Stimulated activated naive B cell treated with anti-CD40 and anti-IgM and Interleukin-4, amounts not matched to agents 10 μg/mL and 1 μg/mL and 100 μg/mL, for 72 hours (primary cell): Measurements from ENCODE around the gene SLC38A9.

Experiments used
- ATAC-seq, 2 donors: fragments of 150-1000 bp; cut with Tn5 transposase; replicated peaks; 2 replicates each; pipeline ENCODE4 v1.10.0; 2021; ENCODE audit warnings: moderate library complexity in 1 of 2
- DNase-seq: peaks from one replicate; pipeline ENCODE4 v3.0.0; 2021
- H3K27ac Mint-ChIP-seq: one replicate; pipeline ENCODE4 v1.8.0; 2022; ENCODE audit warnings: mild to moderate bottlenecking, mixed read lengths
- H3K27me3 Mint-ChIP-seq, 2 donors: one replicate each; pipeline ENCODE4 v1.8.0; 2022; ENCODE audit warnings: mixed read lengths in 2 of 2
- H3K36me3 Mint-ChIP-seq, 2 donors: one replicate each; pipeline ENCODE4 v1.8.0; 2022; ENCODE audit warnings: mixed read lengths in 2 of 2, mild to moderate bottlenecking in 1 of 2
- H3K4me1 Mint-ChIP-seq, 2 donors: one replicate each; pipeline ENCODE4 v1.8.0; 2022; ENCODE audit warnings: mixed read lengths in 2 of 2, mild to moderate bottlenecking in 1 of 2
- H3K4me3 Mint-ChIP-seq, 2 donors: one replicate each; pipeline ENCODE4 v1.8.0; 2022; ENCODE audit warnings: mild to moderate bottlenecking in 2 of 2, mixed read lengths in 2 of 2, moderate library complexity in 1 of 2
- H3K9me3 Mint-ChIP-seq, 2 donors: one replicate each; pipeline ENCODE4 v1.8.0; 2022; ENCODE audit warnings: mixed read lengths in 2 of 2, mild to moderate bottlenecking in 1 of 2

Gene SLC38A9

GRCh38 chr5:55667938-55668337 is 44.2 kb downstream of the SLC38A9 start:
- ATAC-seq, result no peak

GRCh38 chr5:55665065-55665464 is 47.1 kb downstream of the SLC38A9 start:
- peaks cover 9 to 30% of the 10 kb centered on the region in 2 donors for H3K36me3 Mint-ChIP-seq
- DNase-seq (no peak), ATAC-seq (no peak)
- H3K27ac Mint-ChIP-seq, result no peak overlapping the region
- no peak overlapping the region for H3K4me3 Mint-ChIP-seq
- H3K4me1 Mint-ChIP-seq, result peaks cover 0 to 7% of the 10 kb centered on the region in 2 donors
- H3K9me3 Mint-ChIP-seq, result no peaks in the 10 kb centered on the region
- no peaks in the 10 kb centered on the region for H3K27me3 Mint-ChIP-seq

More at GRCh38 chr5:55667938-55668337, 44.2 kb downstream of the SLC38A9 start:
- DNase-seq, result no peak
- Mint-ChIP-seq H3K27ac (no peak overlapping the region), H3K27me3 (no peaks in the 10 kb centered on the region), H3K36me3 (peaks cover 1 to 19% of the 10 kb centered on the region in 2 donors), H3K4me1 (peaks cover 0 to 7% of the 10 kb centered on the region in 2 donors), H3K4me3 (no peak overlapping the region), H3K9me3 (no peaks in the 10 kb centered on the region)

GRCh38 chr5:55657443-55657842 is 54.7 kb downstream of the SLC38A9 start:
- H3K4me3 Mint-ChIP-seq, result no peak overlapping the region
- no peak for ATAC-seq
- H3K9me3 Mint-ChIP-seq, result no peaks in the 10 kb centered on the region
- no peak for DNase-seq
- H3K27ac Mint-ChIP-seq, result no peak overlapping the region
- H3K27me3 Mint-ChIP-seq, result no peaks in the 10 kb centered on the region
- peaks cover 12 to 32% of the 10 kb centered on the region in 2 donors for H3K36me3 Mint-ChIP-seq
- H3K4me1 Mint-ChIP-seq, result no peaks in the 10 kb centered on the region

GRCh38 chr5:55650386-55650785 is 61.7 kb downstream of the SLC38A9 start:
- no peak overlapping the region for H3K27ac Mint-ChIP-seq
- no peaks in the 10 kb centered on the region for H3K9me3 Mint-ChIP-seq
- H3K27me3 Mint-ChIP-seq, result no peaks in the 10 kb centered on the region
- DNase-seq (no peak), ATAC-seq (no peak)
- H3K36me3 Mint-ChIP-seq, result peaks cover 22 to 31% of the 10 kb centered on the region in 2 donors
- H3K4me3 Mint-ChIP-seq, result no peak overlapping the region
- H3K4me1 Mint-ChIP-seq, result no peaks in the 10 kb centered on the region

GRCh38 chr5:55649963-55650362 is 62.2 kb downstream of the SLC38A9 start:
- Mint-ChIP-seq H3K27ac (no peak overlapping the region), H3K27me3 (no peaks in the 10 kb centered on the region), H3K36me3 (peaks cover 22 to 35% of the 10 kb centered on the region in 2 donors), H3K9me3 (no peaks in the 10 kb centered on the region), H3K4me1 (no peaks in the 10 kb centered on the region), H3K4me3 (no peak overlapping the region)
- no peak for ATAC-seq
- no peak for DNase-seq

GRCh38 chr5:55645304-55645703 is 66.8 kb downstream of the SLC38A9 start:
- peaks cover 20 to 35% of the 10 kb centered on the region in 2 donors for H3K36me3 Mint-ChIP-seq
- no peak overlapping the region for H3K4me3 Mint-ChIP-seq
- no peaks in the 10 kb centered on the region for H3K27me3 Mint-ChIP-seq
- H3K27ac Mint-ChIP-seq, result no peak overlapping the region
- no peaks in the 10 kb centered on the region for H3K9me3 Mint-ChIP-seq
- DNase-seq (no peak), ATAC-seq (no peak)
- H3K4me1 Mint-ChIP-seq, result no peaks in the 10 kb centered on the region

GRCh38 chr5:55638455-55638854 is 73.7 kb downstream of the SLC38A9 start:
- Mint-ChIP-seq H3K36me3 (peaks cover 13 to 28% of the 10 kb centered on the region in 2 donors), H3K4me3 (no peak overlapping the region), H3K27ac (no peak overlapping the region), H3K4me1 (no peaks in the 10 kb centered on the region), H3K9me3 (no peaks in the 10 kb centered on the region), H3K27me3 (no peaks in the 10 kb centered on the region)
- ATAC-seq (no peak), DNase-seq (no peak)

- Mint-ChIP-seq H3K4me3 (no peak overlapping the region), H3K9me3 (no peaks in the 10 kb centered on the region), H3K36me3 (peaks cover 13 to 28% of the 10 kb centered on the region in 2 donors), H3K4me1 (no peaks in the 10 kb centered on the region), H3K27me3 (no peaks in the 10 kb centered on the region), H3K27ac (no peak overlapping the region)
- no peak for DNase-seq
- ATAC-seq, result no peak
Observed at GRCh38 chr5:55638051-55638450, 74.1 kb downstream of the SLC38A9 start.

GRCh38 chr5:55636683-55637082 is 75.4 kb downstream of the SLC38A9 start:
- no peak for DNase-seq
- Mint-ChIP-seq H3K27ac (no peak overlapping the region), H3K4me1 (no peaks in the 10 kb centered on the region), H3K9me3 (no peaks in the 10 kb centered on the region), H3K36me3 (peaks cover 19 to 26% of the 10 kb centered on the region in 2 donors), H3K27me3 (no peaks in the 10 kb centered on the region), H3K4me3 (no peak overlapping the region)
- ATAC-seq, result no peak

- Mint-ChIP-seq H3K36me3 (peaks cover 16 to 22% of the 10 kb centered on the region in 2 donors), H3K4me1 (no peaks in the 10 kb centered on the region), H3K27ac (no peak overlapping the region), H3K9me3 (no peaks in the 10 kb centered on the region), H3K27me3 (no peaks in the 10 kb centered on the region), H3K4me3 (no peak overlapping the region)
- no peak for ATAC-seq
- DNase-seq, result no peak
Observed at GRCh38 chr5:55636177-55636576, 75.9 kb downstream of the SLC38A9 start.

- Mint-ChIP-seq H3K27me3 (no peaks in the 10 kb centered on the region), H3K27ac (no peak overlapping the region), H3K4me1 (no peaks in the 10 kb centered on the region), H3K9me3 (no peaks in the 10 kb centered on the region), H3K4me3 (no peak overlapping the region), H3K36me3 (peaks cover 17 to 22% of the 10 kb centered on the region in 2 donors)
- ATAC-seq (no peak), DNase-seq (no peak)
Observed at GRCh38 chr5:55634866-55635265, 77.3 kb downstream of the SLC38A9 start.

GRCh38 chr5:55634209-55634805 is 77.8 kb downstream of the SLC38A9 start:
- ATAC-seq, result no peak
- H3K27me3 Mint-ChIP-seq, result no peaks in the 10 kb centered on the region

GRCh38 chr5:55633574-55634208 is 78.4 kb downstream of the SLC38A9 start:
- H3K4me1 Mint-ChIP-seq, result no peaks in the 10 kb centered on the region
- H3K4me3 Mint-ChIP-seq, result no peak overlapping the region
- DNase-seq, result no peak
- no peaks in the 10 kb centered on the region for H3K27me3 Mint-ChIP-seq
- peaks cover 17 to 22% of the 10 kb centered on the region in 2 donors for H3K36me3 Mint-ChIP-seq
- H3K27ac Mint-ChIP-seq, result no peak overlapping the region
- ATAC-seq, result no peak
- no peaks in the 10 kb centered on the region for H3K9me3 Mint-ChIP-seq

More at GRCh38 chr5:55634209-55634805, 77.8 kb downstream of the SLC38A9 start:
- Mint-ChIP-seq H3K36me3 (peaks cover 19 to 24% of the 10 kb centered on the region in 2 donors), H3K4me1 (no peaks in the 10 kb centered on the region), H3K4me3 (no peak overlapping the region), H3K27ac (no peak overlapping the region), H3K9me3 (no peaks in the 10 kb centered on the region)
- no peak for DNase-seq

- no peaks in the 10 kb centered on the region for H3K4me1 Mint-ChIP-seq
- DNase-seq (no peak), ATAC-seq (no peak)
- H3K27ac Mint-ChIP-seq, result no peak overlapping the region
- H3K36me3 Mint-ChIP-seq, result peaks cover 13 to 18% of the 10 kb centered on the region in 2 donors
- no peaks in the 10 kb centered on the region for H3K27me3 Mint-ChIP-seq
- no peak overlapping the region for H3K4me3 Mint-ChIP-seq
- no peaks in the 10 kb centered on the region for H3K9me3 Mint-ChIP-seq
Observed at GRCh38 chr5:55629815-55630214, 82.3 kb downstream of the SLC38A9 start.

- Mint-ChIP-seq H3K4me1 (no peaks in the 10 kb centered on the region), H3K27me3 (no peaks in the 10 kb centered on the region), H3K9me3 (no peaks in the 10 kb centered on the region), H3K27ac (no peak overlapping the region), H3K4me3 (no peak overlapping the region), H3K36me3 (peaks cover 4 to 13% of the 10 kb centered on the region in 2 donors)
- no peak for ATAC-seq
- DNase-seq, result no peak
Observed at GRCh38 chr5:55626790-55627189, 85.3 kb downstream of the SLC38A9 start.
